Spleen (tissue), 11 donors: Measurements from ENCODE around the gene NMRK2. TPM values are rescaled to one million over a fixed set of nuclear protein-coding genes. Genes with fewer than 3 reads are reported as not detected.

Experiments used
- DNase-seq: peaks from one replicate; pipeline ENCODE4 v3.0.0-alpha.2; 2020
- H3K27ac ChIP-seq, 8 donors: fragments of 200-600 bp; sonication (generic) in 7 of 8; 1 replicate in 4 of 8; 2 replicates in 4 of 8; pipeline versions ENCODE4 v1.5.0 to v1.8.0; 2016 to 2021; ENCODE audit warnings: inconsistent platforms in 4 of 8, mild to moderate bottlenecking in 4 of 8, moderate library complexity in 1 of 8
- H3K27me3 ChIP-seq, 7 donors: fragments of 200-600 bp; sonication (generic) in 6 of 7; replicated peaks in 1 of 7; 1 replicate in 4 of 7; 2 replicates in 3 of 7; pipeline versions ENCODE4 v1.5.0 to v1.8.0; 2016 to 2021; ENCODE audit warnings: inconsistent platforms in 3 of 7, mild to moderate bottlenecking in 1 of 7
- H3K36me3 ChIP-seq, 6 donors: fragments of 200-600 bp; sonication (generic) in 5 of 6; 1 replicate in 4 of 6; 2 replicates in 2 of 6; pipeline versions ENCODE4 v1.5.0 to v1.8.0; 2016 to 2021; ENCODE audit warnings: inconsistent platforms in 2 of 6
- H3K4me1 ChIP-seq, 6 donors: fragments of 200-600 bp; sonication (generic) in 5 of 6; 1 replicate in 3 of 6; 2 replicates in 3 of 6; pipeline versions ENCODE4 v1.5.0 to v1.8.0; 2016 to 2021; ENCODE audit warnings: inconsistent platforms in 3 of 6
- H3K4me3 ChIP-seq, 8 donors: fragments of 200-600 bp; sonication (generic) in 7 of 8; 1 replicate in 4 of 8; 2 replicates in 4 of 8; pipeline versions ENCODE4 v1.5.0 to v1.8.0; 2016 to 2021; ENCODE audit warnings: inconsistent platforms in 4 of 8, mild to moderate bottlenecking in 4 of 8, moderate library complexity in 2 of 8
- H3K9me3 ChIP-seq, 8 donors: fragments of 200-600 bp; sonication (generic) in 7 of 8; 1 replicate in 4 of 8; 2 replicates in 4 of 8; pipeline versions ENCODE4 v1.5.0 to v1.8.0; 2016 to 2021; ENCODE audit warnings: inconsistent platforms in 4 of 8
- CTCF ChIP-seq, 11 experiments: fragments of 200-600 bp in 7 of 11; fragments of 450-650 bp in 4 of 11; sonication (generic) in 4 of 11; IDR thresholded peaks in 8 of 11; conservative IDR thresholded peaks in 3 of 11; 1 replicate in 7 of 11; 2 replicates in 4 of 11; pipeline versions ENCODE4 v1.4.0 to v1.8.0; 2016 to 2021; ENCODE audit warnings: antibody characterized with exemption in 11 of 11, inconsistent platforms in 4 of 11, mild to moderate bottlenecking in 1 of 11
- POLR2A ChIP-seq, 3 donors: fragments of 450-650 bp; IDR thresholded peaks; one replicate each; pipeline ENCODE4 v1.5.1; 2017; ENCODE audit warnings: antibody characterized with exemption in 3 of 3, mild to moderate bottlenecking in 1 of 3
- POLR2AphosphoS5 ChIP-seq, 3 donors: sonication (generic); formaldehyde crosslinking; IDR thresholded peaks; one replicate each; pipeline ENCODE4 v1.5.1; 2017; ENCODE audit warnings: antibody characterized with exemption in 3 of 3
- WGBS, 5 donors: extraction: QIAGEN DNeasy Blood & Tissue Kit in 3 of 5; methylation state at CpG; one replicate each; pipeline versions ENCODE4 v1.1.5 to v1.1.7; 2013 to 2018; 5-methylcytosine and 5-hydroxymethylcytosine counted together
- intact Hi-C: fragments of 100-400 bp; cut with DNase I; formaldehyde crosslinking; loops from one replicate; pipeline ENCODE4 v1.15.0; 2023; ENCODE audit warnings: low total_unique reads
- polyA plus RNA-seq, 3 donors: library from polyadenylated mRNA; stranded (reverse); fragments of 200-250 nt; gene quantifications; one replicate each; pipeline ENCODE4 v1.2.1, GENCODE V29; 2013
- total RNA-seq, 7 donors: library from RNA; depleted of rRNA in 3 of 7; stranded (reverse); fragments of >200 nt in 3 of 7; fragmentation: NEBNext Ultra II Directional in 4 of 7; extraction: Animal tissue kit (Norgen Biotek cat#: 25700) in 4 of 7; gene quantifications; one replicate each; pipeline versions ENCODE4 v1.1.0 to v1.2.1, GENCODE V29; 2016 to 2021
- donor health status: healthy with polysubstance abuse.
- donor health status: DM: no; HTN: no; CAD: no; lungs with moderate emphysema.
- donor health status: DM: no; HTN: no; CAD: no.
- donor health status: Bipolar disorder and iron deficiency.
- donor health status: healthy.
- donor health status: DM: no; HTN: no; CAD: no.
- donor health status: DM: yes; HTN: yes; CAD: no.

Gene NMRK2
- total and polyA plus RNA-seq, 10 donors: 0.29 to 1.5 (median 0.52) TPM; not detected in 7

GRCh38 chr19:3985643-3986259, 52.9 kb downstream of the NMRK2 start:
- no peak for DNase-seq
- Histone ChIP-seq H3K27ac (peak overlapping the region; percentile 90 to 98 (median 94)), H3K9me3 (no peaks in the 10 kb centered on the region), H3K4me3 (peak overlapping the region; percentile 70 to 90 (median 80)), H3K27me3 (no peaks in the 10 kb centered on the region), H3K36me3 (peaks cover 9 to 38% (median 36%) of the 10 kb centered on the region in 6 donors), H3K4me1 (peaks cover 42 to 89% (median 75%) of the 10 kb centered on the region in 6 donors)
- 3 to 6% (median 5%) methylated on average over 19 of the region's 19 CpGs for WGBS, 5 donors
- no peak for TF ChIP-seq CTCF (IDR thresholded peaks at IDR 0.05 in 8 of 11, conservative IDR thresholded peaks at IDR 0.05 in 3 of 11)
- TF ChIP-seq POLR2AphosphoS5 (IDR thresholded peaks at IDR 0.05): no peak
- no peak for TF ChIP-seq POLR2A (IDR thresholded peaks at IDR 0.05)
- intact Hi-C loops: loop anchor here (5.0 kb wide), 1 partner anchor 152 kb away; no protein-coding TSS in a partner anchor

- peak overlapping the region; percentile 3 to 97 (median 94) for H3K27ac ChIP-seq
- H3K27me3 ChIP-seq: no peaks in the 10 kb centered on the region
- intact Hi-C loops: loop anchor here (5.0 kb wide), 1 partner anchor 151 kb away; no protein-coding TSS in a partner anchor
- peaks cover 3 to 31% (median 29%) of the 10 kb centered on the region in 6 donors for H3K36me3 ChIP-seq
- no peaks in the 10 kb centered on the region for H3K9me3 ChIP-seq
- TF ChIP-seq POLR2A (IDR thresholded peaks at IDR 0.05): no peak
- peak; percentile 34 to 76 (median 67) for TF ChIP-seq CTCF (IDR thresholded peaks at IDR 0.05 in 8 of 11, conservative IDR thresholded peaks at IDR 0.05 in 3 of 11)
- TF ChIP-seq POLR2AphosphoS5 (IDR thresholded peaks at IDR 0.05): peak in 1 of 3 donors; percentile 34
- peak overlapping the region; percentile 23 to 90 (median 80) for H3K4me3 ChIP-seq
- peaks cover 42 to 82% (median 69%) of the 10 kb centered on the region in 6 donors for H3K4me1 ChIP-seq
- 1 to 3% (median 2%) methylated on average over 21 of the region's 21 CpGs for WGBS, 5 donors
- no peak for DNase-seq
These were observed 53.6 kb downstream of the NMRK2 start for GRCh38 chr19:3986260-3987041.

- intact Hi-C loops: loop anchor here (5.0 kb wide), 1 partner anchor 150 kb away; no protein-coding TSS in a partner anchor
- H3K4me3 ChIP-seq: peak overlapping the region in 7 of 8 donors; percentile 23 to 90 (median 80)
- peak; percentile 96 for DNase-seq
- peak overlapping the region in 6 of 8 donors; percentile 65 to 97 (median 94) for H3K27ac ChIP-seq
- H3K36me3 ChIP-seq: peaks cover 2 to 17% (median 16%) of the 10 kb centered on the region in 6 donors
- H3K27me3 ChIP-seq: no peaks in the 10 kb centered on the region
- WGBS, 5 donors: 10 to 11% (median 10%) methylated on average over 29 to 30 of the region's 30 CpGs
- H3K9me3 ChIP-seq: no peaks in the 10 kb centered on the region
- peaks cover 42 to 69% (median 59%) of the 10 kb centered on the region in 6 donors for H3K4me1 ChIP-seq
- TF ChIP-seq POLR2AphosphoS5 (IDR thresholded peaks at IDR 0.05) (peak; percentile 19 to 65 (median 55)), POLR2A (IDR thresholded peaks at IDR 0.05) (no peak), CTCF (IDR thresholded peaks at IDR 0.05 in 8 of 11, conservative IDR thresholded peaks at IDR 0.05 in 3 of 11) (peak; percentile 77 to 96 (median 88))
These were observed 54.9 kb downstream of the NMRK2 start for GRCh38 chr19:3987619-3988371.
